ENCODE measurements around the gene MANF. TPM values are rescaled to one million over a fixed set of nuclear protein-coding genes. Genes with fewer than 3 reads are reported as not detected.

The MANF gene
- total and polyA plus RNA-seq, 2 donors (not counting 1 experiment from before 2014, with no cell fraction given), result 19.8 to 29.7 TPM

GRCh38 chr3:51403675-51404074 lies 18.6 kb downstream of the MANF start:
- H3K4me2 ChIP-seq (replicated peaks; ENCODE audit: low read depth, low read length, poor library complexity, severe bottlenecking), result no peak overlapping the region
- H3K79me2 ChIP-seq (ENCODE audit: control insufficient read depth, insufficient read depth, low read length), result peaks cover 15% of the 10 kb centered on the region
- TF ChIP-seq CTCF (IDR thresholded peaks at IDR 0.05), result no peak
- no peak for TF ChIP-seq EZH2 (IDR thresholded peaks at IDR 0.05; ENCODE audit: borderline replicate concordance, insufficient read depth, low read depth, low read length, poor library complexity, severe bottlenecking)
- H3K27me3 Mint-ChIP-seq, result no peaks in the 10 kb centered on the region
- H4K20me1 ChIP-seq (ENCODE audit: control insufficient read depth, insufficient read depth, low read length, poor library complexity, severe bottlenecking), result no peaks in the 10 kb centered on the region
- no peaks in the 10 kb centered on the region for H3K4me1 Mint-ChIP-seq
- ChIA-PET CTCF (no interaction called here), POLR2A (no interaction called here)
- H3K4me3 ChIP-seq (ENCODE audit: control extremely low read depth in 1 of 5, extremely low read depth in 1 of 5, insufficient read depth in 1 of 5, low read depth in 2 of 5, low read length in 4 of 5), result no peak overlapping the region
- DNase-seq (no peak), ATAC-seq (ENCODE audit: low read depth) (no peak)
- intact Hi-C loops (cut with micrococcal nuclease), result no loop called here
- no peak overlapping the region for H3K4me3 Mint-ChIP-seq
- H3K9me3 ChIP-seq (ENCODE audit: control extremely low read depth in 1 of 3, control insufficient read depth in 2 of 3, insufficient read depth in 1 of 3, low read length in 2 of 3), result no peaks in the 10 kb centered on the region
- no peak overlapping the region for H3K27ac ChIP-seq (ENCODE audit: low read length in 2 of 2)
- H3K27me3 ChIP-seq (replicated peaks in 1 of 4; ENCODE audit: control extremely low read depth in 1 of 4, control insufficient read depth in 3 of 4, insufficient read depth in 4 of 4, low read length in 3 of 4), result no peaks in the 10 kb centered on the region
- H3K4me1 ChIP-seq (ENCODE audit: control insufficient read depth in 2 of 2, insufficient read depth in 2 of 2, low read length in 2 of 2), result no peaks in the 10 kb centered on the region
- H3K9ac ChIP-seq (ENCODE audit: low read length), result no peak overlapping the region
- no peak overlapping the region for H3K27ac Mint-ChIP-seq
- H3K9me3 Mint-ChIP-seq (ENCODE audit: insufficient read depth), result no peaks in the 10 kb centered on the region
- no peak overlapping the region for H2AFZ ChIP-seq (ENCODE audit: insufficient read depth, low read depth, low read length, poor library complexity, severe bottlenecking)
- H3K36me3 ChIP-seq (replicated peaks in 1 of 2; ENCODE audit: control extremely low read depth in 1 of 2, control insufficient read depth in 1 of 2, extremely low read depth in 1 of 2, insufficient read depth in 2 of 2, low read length in 1 of 2), result peaks cover 12 to 65% of the 10 kb centered on the region in 2 experiments

DNA sequence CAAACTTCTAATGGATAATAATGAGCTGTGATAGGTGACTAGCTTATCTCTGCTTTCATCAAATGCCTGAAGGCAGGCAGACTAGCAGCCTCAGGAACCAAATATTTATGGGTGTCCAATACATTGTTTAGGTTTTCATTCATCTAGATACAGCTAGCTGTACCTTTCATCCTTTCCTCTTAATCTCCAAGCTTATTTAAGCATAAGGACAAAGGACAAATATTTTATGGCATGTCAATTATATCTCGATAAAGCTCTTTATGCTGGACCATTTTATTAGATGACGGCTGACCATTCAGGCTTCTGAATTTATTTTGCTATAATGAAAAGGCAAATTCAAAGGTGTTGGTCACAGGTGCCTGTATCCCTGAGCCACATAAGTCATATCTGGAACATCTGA lies 22.9 kb downstream of the MANF start:
- H3K36me3 ChIP-seq (replicated peaks in 1 of 2; ENCODE audit: control extremely low read depth in 1 of 2, control insufficient read depth in 1 of 2, extremely low read depth in 1 of 2, insufficient read depth in 2 of 2, low read length in 1 of 2), result peaks cover 20 to 72% of the 10 kb centered on the region in 2 experiments
- ChIA-PET POLR2A (no interaction called here), CTCF (interaction anchor here (1.2 kb wide), 1 partner anchor 18 kb away, joined by 5 read pairs; the partner anchor contains the start of gene RBM15B)
- no peaks in the 10 kb centered on the region for H3K9me3 ChIP-seq (ENCODE audit: control extremely low read depth in 1 of 3, control insufficient read depth in 2 of 3, insufficient read depth in 1 of 3, low read length in 2 of 3)
- intact Hi-C loops (cut with micrococcal nuclease), result no loop called here
- no peaks in the 10 kb centered on the region for H3K4me1 ChIP-seq (ENCODE audit: control insufficient read depth in 2 of 2, insufficient read depth in 2 of 2, low read length in 2 of 2)
- DNase-seq (no peak), ATAC-seq (ENCODE audit: low read depth) (no peak)
- H3K27me3 ChIP-seq (replicated peaks in 1 of 4; ENCODE audit: control extremely low read depth in 1 of 4, control insufficient read depth in 3 of 4, insufficient read depth in 4 of 4, low read length in 3 of 4), result no peaks in the 10 kb centered on the region
- TF ChIP-seq CTCF (IDR thresholded peaks at IDR 0.05), result no peak
- no peak for TF ChIP-seq EZH2 (IDR thresholded peaks at IDR 0.05; ENCODE audit: borderline replicate concordance, insufficient read depth, low read depth, low read length, poor library complexity, severe bottlenecking)
- Mint-ChIP-seq H3K9me3 (ENCODE audit: insufficient read depth) (no peaks in the 10 kb centered on the region), H3K4me1 (no peaks in the 10 kb centered on the region), H3K27me3 (no peaks in the 10 kb centered on the region), H3K4me3 (no peak overlapping the region), H3K27ac (no peak overlapping the region)
- H3K79me2 ChIP-seq (ENCODE audit: control insufficient read depth, insufficient read depth, low read length), result peaks cover 24% of the 10 kb centered on the region
- WGBS (ENCODE audit: insufficient coverage), result no CpG with 5 or more reads among the region's 2 CpGs
- H3K4me2 ChIP-seq (replicated peaks; ENCODE audit: low read depth, low read length, poor library complexity, severe bottlenecking), result no peak overlapping the region
- no peak overlapping the region for H2AFZ ChIP-seq (ENCODE audit: insufficient read depth, low read depth, low read length, poor library complexity, severe bottlenecking)
- no peak overlapping the region for H3K4me3 ChIP-seq (ENCODE audit: control extremely low read depth in 1 of 5, extremely low read depth in 1 of 5, insufficient read depth in 1 of 5, low read depth in 2 of 5, low read length in 4 of 5)
- H4K20me1 ChIP-seq (ENCODE audit: control insufficient read depth, insufficient read depth, low read length, poor library complexity, severe bottlenecking), result peaks cover 5% of the 10 kb centered on the region
- no peak overlapping the region for H3K9ac ChIP-seq (ENCODE audit: low read length)
- H3K27ac ChIP-seq (ENCODE audit: low read length in 2 of 2), result no peak overlapping the region
